ENCODE results near the gene CEACAM19. TPM values are rescaled to one million over a fixed set of nuclear protein-coding genes. Genes with fewer than 3 reads are reported as not detected.
"Not testable (repeated sequence)": the region's sequence is repeated elsewhere in the genome, so short reads cannot be mapped to it uniquely, and the experiment has no call there.

CEACAM19 gene
- total RNA-seq, 1 donor from 2014 or later = not detected

DNA sequence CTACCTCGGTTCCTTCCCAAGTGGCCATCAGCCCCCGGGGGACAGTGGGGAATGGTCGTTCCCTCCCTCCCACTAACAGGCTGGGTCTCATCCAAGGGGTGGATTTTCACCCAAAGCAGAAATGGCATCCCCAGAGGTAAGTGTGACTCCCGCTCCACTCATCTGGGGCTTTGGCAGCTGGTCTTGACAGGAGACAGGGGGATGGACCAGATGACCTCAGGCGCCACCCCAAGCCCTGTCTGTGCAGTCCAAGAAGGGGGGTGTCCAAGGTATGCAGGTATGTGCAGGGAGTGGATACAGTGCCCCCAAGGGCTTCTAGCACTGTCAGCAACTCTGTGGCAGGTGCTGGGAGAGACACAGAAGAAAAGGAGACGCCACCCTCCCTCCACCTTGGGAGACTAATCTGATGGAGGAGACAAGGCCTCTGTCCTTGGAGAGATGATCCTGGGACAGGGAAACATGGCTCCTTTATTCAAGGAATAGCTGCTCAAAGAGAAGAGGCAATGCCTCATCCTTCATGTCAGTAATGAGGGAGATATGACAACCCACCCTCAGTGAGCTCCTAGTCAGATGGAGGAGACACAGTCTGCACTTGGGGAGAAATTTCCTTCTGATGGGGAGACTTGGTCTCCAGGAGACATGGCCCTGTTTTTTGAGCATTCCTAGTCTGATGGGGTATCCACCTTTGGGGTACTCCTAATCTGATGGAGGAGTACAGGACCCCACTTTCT, 35.4 kb downstream of the CEACAM19 start:
- intact Hi-C loops (cut with micrococcal nuclease) = no loop called here
- no peak overlapping the region for H3K4me3 Mint-ChIP-seq
- POLR2A ChIA-PET = no interaction called here
- DNase-seq (no peak), ATAC-seq (ENCODE audit: low read depth) (no peak)
- peaks cover 19% of the 10 kb centered on the region for H3K27me3 Mint-ChIP-seq
- no peaks in the 10 kb centered on the region for H3K36me3 Mint-ChIP-seq (ENCODE audit: low read depth)
- CTCF ChIA-PET = no interaction called here
- H3K9me3 Mint-ChIP-seq = no peaks in the 10 kb centered on the region
- H3K4me1 Mint-ChIP-seq = no peaks in the 10 kb centered on the region
- TF ChIP-seq, protein P1, sequence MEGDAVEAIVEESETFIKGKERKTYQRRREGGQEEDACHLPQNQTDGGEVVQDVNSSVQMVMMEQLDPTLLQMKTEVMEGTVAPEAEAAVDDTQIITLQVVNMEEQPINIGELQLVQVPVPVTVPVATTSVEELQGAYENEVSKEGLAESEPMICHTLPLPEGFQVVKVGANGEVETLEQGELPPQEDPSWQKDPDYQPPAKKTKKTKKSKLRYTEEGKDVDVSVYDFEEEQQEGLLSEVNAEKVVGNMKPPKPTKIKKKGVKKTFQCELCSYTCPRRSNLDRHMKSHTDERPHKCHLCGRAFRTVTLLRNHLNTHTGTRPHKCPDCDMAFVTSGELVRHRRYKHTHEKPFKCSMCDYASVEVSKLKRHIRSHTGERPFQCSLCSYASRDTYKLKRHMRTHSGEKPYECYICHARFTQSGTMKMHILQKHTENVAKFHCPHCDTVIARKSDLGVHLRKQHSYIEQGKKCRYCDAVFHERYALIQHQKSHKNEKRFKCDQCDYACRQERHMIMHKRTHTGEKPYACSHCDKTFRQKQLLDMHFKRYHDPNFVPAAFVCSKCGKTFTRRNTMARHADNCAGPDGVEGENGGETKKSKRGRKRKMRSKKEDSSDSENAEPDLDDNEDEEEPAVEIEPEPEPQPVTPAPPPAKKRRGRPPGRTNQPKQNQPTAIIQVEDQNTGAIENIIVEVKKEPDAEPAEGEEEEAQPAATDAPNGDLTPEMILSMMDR (IDR thresholded peaks at IDR 0.05) = no peak
- H3K27ac Mint-ChIP-seq = no peak overlapping the region

DNA sequence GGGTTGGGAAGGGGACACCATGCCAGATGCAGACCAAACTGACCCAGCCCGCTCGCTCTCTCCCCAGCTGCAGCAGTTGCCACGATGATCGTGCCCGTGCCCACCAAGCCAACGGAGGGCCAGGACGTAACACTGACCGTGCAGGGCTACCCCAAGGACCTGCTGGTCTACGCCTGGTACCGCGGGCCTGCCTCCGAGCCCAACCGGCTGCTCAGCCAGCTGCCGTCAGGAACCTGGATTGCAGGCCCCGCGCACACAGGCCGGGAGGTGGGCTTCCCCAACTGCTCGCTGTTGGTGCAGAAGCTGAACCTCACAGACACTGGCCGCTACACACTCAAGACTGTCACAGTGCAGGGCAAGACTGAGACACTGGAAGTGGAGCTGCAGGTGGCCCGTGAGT, 36.5 kb downstream of the CEACAM19 start:
- Mint-ChIP-seq H3K36me3 (ENCODE audit: low read depth) (no peaks in the 10 kb centered on the region), H3K4me3 (no peak overlapping the region), H3K27ac (no peak overlapping the region), H3K9me3 (no peaks in the 10 kb centered on the region), H3K4me1 (no peaks in the 10 kb centered on the region), H3K27me3 (peaks cover 17% of the 10 kb centered on the region)
- CTCF ChIA-PET = no interaction called here
- intact Hi-C loops (cut with micrococcal nuclease) = no loop called here
- DNase-seq (no peak), ATAC-seq (ENCODE audit: low read depth) (no peak)
- TF ChIP-seq, protein P1 (IDR thresholded peaks at IDR 0.05) = no peak
- POLR2A ChIA-PET = interaction anchor here (0.9 kb wide), 1 partner anchor 22 kb away, joined by 3 read pairs; no protein-coding TSS in a partner anchor

- H3K27ac Mint-ChIP-seq = no peak overlapping the region
- H3K9me3 Mint-ChIP-seq = no peaks in the 10 kb centered on the region
- H3K27me3 Mint-ChIP-seq = peaks cover 15% of the 10 kb centered on the region
- DNase-seq (no peak), ATAC-seq (ENCODE audit: low read depth) (no peak)
- no peaks in the 10 kb centered on the region for H3K36me3 Mint-ChIP-seq (ENCODE audit: low read depth)
- TF ChIP-seq, protein P1 (IDR thresholded peaks at IDR 0.05) = no peak
- CTCF ChIA-PET = no interaction called here
- intact Hi-C loops (cut with micrococcal nuclease) = no loop called here
- no peaks in the 10 kb centered on the region for H3K4me1 Mint-ChIP-seq
- POLR2A ChIA-PET = no interaction called here
- no peak overlapping the region for H3K4me3 Mint-ChIP-seq
These were observed 37.7 kb downstream of the CEACAM19 start for GRCh38 chr19:44708940-44709339.

DNA sequence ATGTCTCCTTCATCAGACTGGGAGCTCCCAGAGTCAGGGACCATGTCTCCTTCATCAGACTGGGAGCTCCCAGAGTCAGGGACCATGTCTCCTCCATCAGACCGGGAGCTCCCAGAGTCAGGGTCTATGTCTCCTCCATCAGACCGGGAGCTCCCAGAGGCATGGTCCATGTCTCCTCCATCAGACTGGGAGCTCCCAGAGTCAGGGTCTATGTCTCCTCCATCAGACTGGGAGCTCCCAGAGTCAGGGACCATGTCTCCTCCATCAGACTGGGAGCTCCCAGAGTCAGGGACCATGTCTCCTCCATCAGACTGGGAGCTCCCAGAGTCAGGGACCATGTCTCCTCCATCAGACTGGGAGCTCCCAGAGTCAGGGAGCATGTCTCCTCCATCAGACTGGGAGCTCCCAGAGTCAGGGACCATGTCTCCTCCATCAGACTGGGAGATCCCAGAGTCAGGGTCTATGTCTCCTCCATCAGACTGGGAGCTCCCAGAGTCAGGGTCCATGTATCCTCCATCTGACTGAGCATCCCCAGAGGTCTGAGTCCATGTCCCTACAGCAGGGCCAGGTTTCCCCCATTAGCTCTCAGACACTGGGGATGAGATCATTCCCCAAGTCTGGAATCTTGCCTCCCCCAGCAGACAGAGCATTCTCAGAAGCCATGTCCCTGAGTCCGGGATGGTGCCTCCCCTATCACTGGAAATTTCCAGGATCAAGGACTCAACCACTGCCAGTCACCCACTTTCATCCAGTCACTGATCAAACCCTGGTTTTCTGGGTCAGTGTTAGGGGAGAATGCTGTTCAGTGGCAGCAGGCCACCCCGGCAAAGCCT, 38.4 kb downstream of the CEACAM19 start:
- ATAC-seq (ENCODE audit: low read depth) = not testable (repeated sequence)

GRCh38 chr19:44710483-44710882, 39.2 kb downstream of the CEACAM19 start:
- ChIA-PET CTCF (no interaction called here), POLR2A (no interaction called here)
- no peak for DNase-seq
- TF ChIP-seq, protein P1 (IDR thresholded peaks at IDR 0.05) = no peak
- intact Hi-C loops (cut with micrococcal nuclease) = no loop called here
- Mint-ChIP-seq H3K36me3 (ENCODE audit: low read depth) (peaks cover under 1% of the 10 kb centered on the region), H3K4me3 (no peak overlapping the region), H3K9me3 (peaks cover 10% of the 10 kb centered on the region), H3K4me1 (no peaks in the 10 kb centered on the region), H3K27ac (no peak overlapping the region), H3K27me3 (peaks cover 11% of the 10 kb centered on the region)
- no peak for ATAC-seq (ENCODE audit: low read depth)

More for the DNA sequence above, 38.4 kb downstream of the CEACAM19 start:
- intact Hi-C loops (cut with micrococcal nuclease); H3K27ac Mint-ChIP-seq; H3K4me3 Mint-ChIP-seq; H3K36me3 Mint-ChIP-seq (ENCODE audit: low read depth); DNase-seq; H3K9me3 Mint-ChIP-seq; H3K4me1 Mint-ChIP-seq; CTCF ChIA-PET; POLR2A ChIA-PET: not testable (repeated sequence)
- peaks cover 14% of the 10 kb centered on the region for H3K27me3 Mint-ChIP-seq
